Mucosa of descending colon (tissue), 3 donors: Measurements from ENCODE around the gene KPRP. TPM values are rescaled to one million over a fixed set of nuclear protein-coding genes. Genes with fewer than 3 reads are reported as not detected.

ENCODE experiments used
- ATAC-seq: fragments of 200-7000 bp; cut with Tn5 transposase; one replicate; pipeline ENCODE4 v1.9.1; 2020; ENCODE audit warnings: mild to moderate bottlenecking, moderate library complexity
- DNase-seq, 3 donors: peaks; one replicate each; pipeline ENCODE4 v3.0.0-alpha.2; 2020
- H3K36me3 ChIP-seq: fragments of 200-600 bp; one replicate; pipeline ENCODE4 v1.8.0; 2021; ENCODE audit warnings: low read depth, mild to moderate bottlenecking
- H3K4me1 ChIP-seq: fragments of 200-600 bp; one replicate; pipeline ENCODE4 v1.8.0; 2021; ENCODE audit warnings: low read depth, mild to moderate bottlenecking
- H3K4me3 ChIP-seq: fragments of 200-600 bp; one replicate; pipeline ENCODE4 v1.8.0; 2021; ENCODE audit warnings: mild to moderate bottlenecking
- H3K9me3 ChIP-seq: fragments of 200-600 bp; one replicate; pipeline ENCODE4 v1.8.0; 2021; ENCODE audit warnings: mild to moderate bottlenecking
- intact Hi-C, 2 donors: fragments of 100-400 bp; cut with DNase I in 1 of 2; cut with micrococcal nuclease in 1 of 2; formaldehyde crosslinking; loops; one replicate each; pipeline versions ENCODE4 v1.11.0 to v1.11.1; 2022; cut with DNase I, micrococcal nuclease
- total RNA-seq, 3 donors: library from RNA; stranded (reverse); fragmentation: NEBNext Ultra II Directional in 2 of 3; extraction: Animal tissue kit (Norgen Biotek cat#: 25700) in 2 of 3; gene quantifications; one replicate each; pipeline versions ENCODE4 v1.2.1 to v1.2.4, GENCODE V29; 2021 to 2023
- TF ChIP-seq, protein P1 (sequence below): fragments of 200-600 bp; IDR thresholded peaks from one replicate; pipeline ENCODE4 v1.8.0; 2022; ENCODE audit warnings: antibody characterized with exemption, mild to moderate bottlenecking
- donor health status: DM: no; HTN: no; CAD: no; lungs with moderate emphysema.
- donor health status: DM: no; HTN: no; CAD: no.
- donor health status: DM: no; HTN: yes; CAD: no.

Gene KPRP
- total RNA-seq, 3 donors from 2014 or later = not detected

GRCh38 chr1:152760551-152761190, 2.8 kb downstream of the KPRP start:
- Histone ChIP-seq H3K36me3 (no peaks in the 10 kb centered on the region), H3K9me3 (no peaks in the 10 kb centered on the region), H3K4me1 (no peaks in the 10 kb centered on the region), H3K4me3 (no peak overlapping the region)
- no peak for DNase-seq
- TF ChIP-seq, protein P1, sequence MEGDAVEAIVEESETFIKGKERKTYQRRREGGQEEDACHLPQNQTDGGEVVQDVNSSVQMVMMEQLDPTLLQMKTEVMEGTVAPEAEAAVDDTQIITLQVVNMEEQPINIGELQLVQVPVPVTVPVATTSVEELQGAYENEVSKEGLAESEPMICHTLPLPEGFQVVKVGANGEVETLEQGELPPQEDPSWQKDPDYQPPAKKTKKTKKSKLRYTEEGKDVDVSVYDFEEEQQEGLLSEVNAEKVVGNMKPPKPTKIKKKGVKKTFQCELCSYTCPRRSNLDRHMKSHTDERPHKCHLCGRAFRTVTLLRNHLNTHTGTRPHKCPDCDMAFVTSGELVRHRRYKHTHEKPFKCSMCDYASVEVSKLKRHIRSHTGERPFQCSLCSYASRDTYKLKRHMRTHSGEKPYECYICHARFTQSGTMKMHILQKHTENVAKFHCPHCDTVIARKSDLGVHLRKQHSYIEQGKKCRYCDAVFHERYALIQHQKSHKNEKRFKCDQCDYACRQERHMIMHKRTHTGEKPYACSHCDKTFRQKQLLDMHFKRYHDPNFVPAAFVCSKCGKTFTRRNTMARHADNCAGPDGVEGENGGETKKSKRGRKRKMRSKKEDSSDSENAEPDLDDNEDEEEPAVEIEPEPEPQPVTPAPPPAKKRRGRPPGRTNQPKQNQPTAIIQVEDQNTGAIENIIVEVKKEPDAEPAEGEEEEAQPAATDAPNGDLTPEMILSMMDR = no peak
- ATAC-seq = no peak
- intact Hi-C loops = no loop called here

GRCh38 chr1:152761609-152762213, 3.9 kb downstream of the KPRP start:
- TF ChIP-seq, protein P1 = no peak
- ATAC-seq = no peak
- DNase-seq = no peak
- Histone ChIP-seq H3K9me3 (no peaks in the 10 kb centered on the region), H3K4me1 (no peaks in the 10 kb centered on the region), H3K4me3 (no peak overlapping the region), H3K36me3 (no peaks in the 10 kb centered on the region)
- intact Hi-C loops = no loop called here

- no peak for ATAC-seq
- H3K4me1 ChIP-seq = no peaks in the 10 kb centered on the region
Measured at GRCh38 chr1:152768847-152769533, 11.2 kb downstream of the KPRP start.

DNA sequence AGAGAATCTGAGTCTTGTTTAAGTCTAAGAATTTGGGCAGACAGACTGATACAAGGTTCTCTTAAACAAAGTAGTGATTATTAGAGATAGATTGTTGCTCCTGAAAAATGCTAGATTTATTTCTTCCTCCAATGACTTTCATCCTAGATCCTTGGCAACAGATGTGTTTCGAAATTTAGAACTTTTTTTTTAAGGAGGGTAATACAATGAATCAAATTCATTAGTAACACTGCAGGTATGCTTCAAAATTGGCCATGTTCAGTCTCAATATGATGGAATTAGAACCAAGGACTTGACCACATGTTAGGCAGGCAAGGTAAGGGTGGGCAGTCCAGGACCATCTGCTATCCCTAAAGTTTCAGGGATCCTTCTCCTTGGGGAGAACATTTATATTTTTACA, 12.6 kb downstream of the KPRP start:
- no peaks in the 10 kb centered on the region for H3K36me3 ChIP-seq

More at GRCh38 chr1:152768847-152769533, 11.2 kb downstream of the KPRP start:
- H3K36me3 ChIP-seq = no peaks in the 10 kb centered on the region
- H3K9me3 ChIP-seq = no peaks in the 10 kb centered on the region
- no peak overlapping the region for H3K4me3 ChIP-seq
- TF ChIP-seq, protein P1 = no peak
- intact Hi-C loops = no loop called here
- DNase-seq = no peak

DNA sequence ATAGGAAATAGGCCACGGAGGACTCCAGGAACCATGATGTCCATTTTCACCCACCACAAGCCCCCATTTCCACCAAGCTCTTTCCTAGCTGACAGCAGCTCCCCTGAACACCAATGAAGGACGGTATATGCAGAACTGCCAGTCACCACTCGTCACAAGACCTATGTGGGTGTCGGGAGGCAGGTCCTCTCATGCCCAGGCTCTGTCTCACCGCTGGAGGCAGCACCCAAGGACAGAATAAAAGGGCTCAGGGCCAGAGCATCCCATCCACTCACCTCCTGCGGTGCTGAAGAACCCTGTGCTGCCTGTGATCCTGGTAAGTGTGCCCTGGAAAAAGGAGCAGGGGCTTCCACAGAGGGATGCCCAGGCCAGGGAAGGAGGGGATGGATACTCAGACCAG, 17.1 kb downstream of the KPRP start, which contains the start of gene LCE1F:
Gene LCE1F (plus strand): TSS at position 266 of the 400 bp plus-strand sequence. CDS start 1,232 bp downstream, outside the sequence.
- no peak for DNase-seq

More for the DNA sequence above, 12.6 kb downstream of the KPRP start:
- Histone ChIP-seq H3K9me3 (no peaks in the 10 kb centered on the region), H3K4me3 (no peak overlapping the region), H3K4me1 (no peaks in the 10 kb centered on the region)
- no peak for DNase-seq
- TF ChIP-seq, protein P1 = no peak
- no peak for ATAC-seq
- intact Hi-C loops = no loop called here

More for the DNA sequence above, 17.1 kb downstream of the KPRP start, which contains the start of gene LCE1F:
- no peak for ATAC-seq
- no peak within 1 kb of the TSS for H3K4me3 ChIP-seq
- no peaks in the 10 kb centered on the region for H3K9me3 ChIP-seq
- no peaks in the 10 kb centered on the region for H3K4me1 ChIP-seq
- H3K36me3 ChIP-seq = no peaks in the 10 kb centered on the region
- intact Hi-C loops = no loop called here
- TF ChIP-seq, protein P1 = no peak
